NCI-H510A (cell line): Measurements from ENCODE around the gene LOXHD1.

Experiments used
- DNase-seq: peaks from one replicate; lab custom pipeline; 2025; lab: John Stamatoyannopoulos, UW

The LOXHD1 gene

DNA sequence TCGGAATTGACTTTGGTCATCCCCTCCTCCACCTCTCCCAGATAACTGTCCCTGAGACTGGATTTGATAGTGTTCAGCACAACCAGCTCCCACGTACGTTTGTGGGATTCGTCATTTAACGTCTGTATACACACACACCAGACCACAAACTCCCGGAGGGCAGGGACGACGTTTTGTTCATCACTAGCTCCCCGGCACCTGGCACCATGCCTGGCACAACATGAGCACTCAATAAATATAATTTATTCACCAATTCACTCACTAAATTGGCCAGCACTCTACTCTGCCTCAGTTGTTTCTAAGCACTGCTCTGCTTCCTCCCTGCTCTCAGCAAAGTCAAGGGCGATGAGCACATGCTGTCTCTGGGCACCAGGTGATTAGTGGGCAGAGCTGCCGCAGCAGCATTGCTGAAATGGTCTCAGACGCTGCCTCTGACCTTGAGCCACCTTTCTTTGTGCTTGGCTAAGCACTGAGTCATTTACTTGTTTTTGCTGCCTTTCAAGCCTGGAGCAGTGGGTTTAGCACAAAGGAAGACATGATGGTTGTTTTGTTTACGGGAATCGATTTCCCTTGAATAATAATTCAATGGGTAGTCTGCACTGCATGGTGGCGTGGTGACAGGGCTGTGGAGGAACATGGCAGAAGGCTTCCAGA is 19.3 kb upstream of the LOXHD1 start:
- DNase-seq: no peak

DNA sequence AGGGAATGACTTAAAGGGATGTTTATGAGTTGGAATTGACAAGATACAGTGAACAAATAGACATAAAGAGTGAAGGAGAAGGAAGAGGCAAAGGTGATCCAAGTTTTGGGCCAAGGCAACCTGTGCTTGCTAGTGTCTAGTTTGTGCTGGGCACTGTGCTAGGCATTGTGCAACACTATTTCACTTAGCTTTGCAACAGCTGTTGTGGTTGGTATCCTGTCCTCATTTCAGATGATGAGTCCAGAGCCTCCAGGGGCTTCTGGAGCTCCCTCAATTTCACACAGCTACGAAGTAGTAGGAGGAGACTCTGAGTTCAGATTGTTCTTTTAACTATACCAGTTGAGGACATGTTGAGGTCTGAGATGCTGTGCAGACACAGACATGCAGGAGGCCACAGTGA is 18.1 kb upstream of the LOXHD1 start:
- DNase-seq: no peak

DNA sequence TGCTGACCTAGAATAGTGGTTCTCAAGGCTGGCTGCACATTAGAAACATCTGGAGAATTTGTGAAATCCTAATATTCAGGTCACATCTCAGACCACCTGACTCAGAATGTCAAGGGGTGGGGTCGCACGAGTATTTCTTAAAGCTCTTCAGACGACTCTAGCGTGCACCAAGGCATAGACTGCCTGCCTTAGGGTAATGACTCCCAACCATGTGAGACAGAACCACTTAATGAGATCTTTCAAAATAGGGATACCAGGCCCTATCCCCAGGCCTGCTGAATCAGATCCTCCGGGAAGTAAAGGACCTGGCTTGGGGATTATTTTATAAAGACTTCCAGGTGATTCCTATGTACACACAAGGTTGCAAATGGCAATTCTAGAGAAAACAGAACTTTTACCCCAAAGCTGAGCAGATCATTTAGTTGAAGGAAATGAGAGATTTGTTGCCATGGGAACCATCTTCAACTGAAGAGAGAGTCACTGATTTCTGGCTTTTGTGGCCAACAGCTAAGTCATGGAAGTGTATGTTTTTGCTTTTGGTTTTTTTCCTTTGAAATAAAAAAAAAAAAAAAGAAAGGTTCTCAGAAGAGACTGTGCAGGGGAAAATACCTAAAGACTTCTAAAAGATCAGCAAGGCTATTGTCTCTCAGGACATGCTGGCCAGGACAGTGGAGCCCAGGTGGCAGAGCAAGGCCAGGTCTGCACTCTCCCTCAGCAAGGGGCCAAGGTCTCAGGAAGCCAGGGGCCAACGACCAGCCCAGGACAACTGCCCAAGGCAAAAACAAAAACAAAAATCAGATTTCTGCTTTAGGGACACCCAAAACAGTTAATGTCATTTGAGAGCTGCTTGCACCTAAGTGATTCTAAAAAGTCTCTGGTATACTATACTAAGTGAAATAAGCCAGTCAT is 15.3 kb upstream of the LOXHD1 start:
- DNase-seq: no peak

DNA sequence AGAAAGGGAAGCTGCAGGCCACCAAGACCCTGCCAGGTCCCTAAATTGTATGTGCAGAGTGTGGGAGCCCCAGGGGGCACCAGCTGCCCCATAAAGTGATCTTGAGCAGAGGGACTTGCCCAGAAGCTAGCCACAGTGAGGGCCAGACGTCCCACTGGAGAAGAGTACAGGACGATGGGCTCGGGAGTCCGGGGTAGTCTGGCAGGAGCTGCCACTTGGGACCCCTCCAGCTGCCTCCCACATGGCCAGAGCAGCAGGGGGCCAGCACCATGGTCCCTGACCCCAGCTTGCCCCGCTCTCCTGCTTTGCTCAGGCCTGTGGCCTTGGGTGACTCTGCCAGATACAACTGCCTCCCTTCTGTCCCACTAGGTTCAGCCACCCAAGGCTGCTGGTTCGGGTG is 11.7 kb upstream of the LOXHD1 start:
- DNase-seq: no peak

DNA sequence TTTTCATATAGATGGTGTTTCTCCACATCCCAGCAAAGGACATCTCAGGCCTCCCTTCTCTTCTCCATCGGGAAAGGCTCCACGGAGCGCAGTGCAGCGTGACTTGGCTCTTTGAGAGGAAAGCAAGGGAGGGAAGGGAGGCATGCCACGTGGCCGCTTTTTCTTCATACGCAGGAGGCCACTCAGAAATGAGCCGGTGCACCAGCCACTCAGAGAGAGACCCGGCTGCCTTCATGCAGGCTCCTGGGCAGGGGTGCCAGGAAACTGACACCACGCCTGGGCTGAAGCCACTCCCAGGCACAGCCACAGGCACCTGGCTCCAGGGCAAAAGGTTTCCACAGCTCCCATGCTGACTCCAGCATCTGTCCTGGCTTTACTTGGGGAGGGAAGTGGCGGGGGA is 11.1 kb upstream of the LOXHD1 start:
- no peak for DNase-seq

DNA sequence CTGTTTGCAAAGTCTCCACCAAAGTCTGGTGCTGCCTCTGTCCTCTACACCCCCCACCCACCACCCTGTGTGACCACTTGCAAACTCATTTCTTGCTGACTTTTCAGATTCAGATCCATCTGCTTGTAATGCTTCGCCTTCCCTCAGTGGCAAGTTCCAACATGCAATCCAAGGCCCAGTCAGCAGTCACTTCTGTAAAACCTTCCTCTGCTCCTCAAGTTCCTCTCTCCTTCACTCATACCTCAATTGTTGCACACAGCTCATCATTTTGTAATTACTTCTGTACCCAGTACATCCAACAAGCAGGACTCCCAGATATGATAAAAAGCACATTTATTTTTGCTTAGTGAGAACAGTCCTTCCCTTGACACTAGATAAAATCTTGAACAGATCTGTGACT is 6.5 kb upstream of the LOXHD1 start:
- no peak for DNase-seq

DNA sequence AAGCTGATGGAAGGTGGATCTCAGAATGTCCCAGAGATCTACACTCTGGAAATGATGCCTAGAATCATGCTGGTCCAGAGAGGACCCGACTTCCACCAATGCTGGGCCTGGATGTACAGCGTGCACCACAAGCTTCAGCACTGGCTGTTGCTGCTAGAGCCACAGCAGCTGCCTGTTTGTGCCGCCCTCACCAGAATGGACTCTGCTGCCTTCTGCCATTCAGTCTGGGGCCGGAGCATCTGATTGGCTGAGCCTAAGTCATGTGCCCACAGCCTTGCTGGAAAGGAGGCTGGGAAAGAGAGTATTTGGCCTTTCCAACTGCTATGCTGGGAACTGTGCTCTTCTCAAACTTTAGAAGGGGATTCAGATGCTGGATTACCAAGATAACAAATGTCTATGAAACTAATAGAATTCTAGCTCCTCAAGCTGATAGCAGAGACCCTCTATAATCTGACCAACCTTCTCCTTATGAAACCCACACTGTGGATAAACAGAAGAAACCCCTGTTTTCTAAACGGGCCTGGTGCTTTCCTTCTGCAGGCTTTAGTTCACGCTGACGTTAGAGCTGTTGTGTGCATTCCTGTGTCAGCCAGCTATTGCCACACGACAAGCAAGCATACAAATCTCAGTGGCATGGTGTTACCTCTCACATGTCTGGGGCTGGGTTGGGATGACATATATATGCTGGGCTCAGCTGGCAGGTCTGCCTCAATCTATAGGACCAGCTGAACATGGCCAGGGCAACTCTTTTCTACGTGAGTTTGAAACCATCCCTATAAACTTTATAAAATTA is 4.1 kb upstream of the LOXHD1 start:
- no peak for DNase-seq

DNA sequence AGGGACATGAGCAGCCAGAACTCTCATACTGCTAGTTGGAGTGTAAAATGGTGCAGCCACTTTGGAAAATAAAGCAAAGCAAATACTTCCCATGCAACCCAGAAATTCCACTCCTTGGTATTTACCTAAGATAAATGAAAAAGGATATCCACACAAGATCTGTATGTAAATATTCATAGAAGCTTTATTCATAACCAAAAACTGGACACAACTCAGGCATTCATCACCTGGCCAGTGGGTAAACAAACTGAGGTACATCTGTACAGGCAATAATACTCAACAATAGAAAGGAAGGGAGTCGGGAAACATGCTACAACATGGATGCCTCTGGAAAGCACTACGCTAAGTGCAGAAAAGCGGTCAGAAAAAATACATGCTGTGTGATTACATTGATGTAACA is 2.5 kb upstream of the LOXHD1 start:
- no peak for DNase-seq

DNA sequence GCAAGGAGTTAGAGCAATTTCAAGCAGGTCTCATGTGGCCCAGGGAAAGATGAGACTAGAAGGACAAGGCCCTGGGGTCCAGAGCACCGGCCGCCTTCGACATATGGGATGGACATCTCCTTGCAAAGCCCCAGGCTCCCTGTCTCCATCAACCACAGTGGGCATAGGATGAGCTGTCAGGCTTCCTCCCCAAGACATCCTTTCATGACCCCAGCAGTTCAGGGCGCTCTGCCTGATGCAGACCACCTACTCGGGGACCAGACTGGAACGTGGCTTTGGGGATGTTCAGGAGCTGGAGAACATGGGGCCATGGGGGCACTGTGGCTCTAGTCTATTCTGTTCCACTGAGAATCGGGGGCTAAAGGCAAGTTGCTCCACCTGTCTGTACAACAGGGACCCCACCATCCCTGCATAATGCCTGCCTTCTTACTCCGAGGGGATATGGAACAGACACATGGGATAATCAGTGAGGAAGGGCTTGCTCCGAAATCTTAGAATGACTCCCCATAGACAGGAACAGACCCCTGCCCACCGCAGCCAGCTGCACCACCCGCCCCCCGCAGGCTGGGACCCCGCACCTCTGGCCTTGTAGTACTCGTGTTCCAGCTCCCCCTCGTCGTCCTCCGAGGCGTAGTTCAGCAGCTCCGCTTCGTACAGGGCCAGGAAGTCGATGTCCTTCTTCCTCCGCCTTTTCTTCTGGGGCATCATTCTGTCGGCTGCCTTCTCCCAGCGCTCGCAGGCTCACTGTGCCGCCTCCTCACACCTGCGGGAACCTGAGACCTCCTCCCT is 500 bp downstream of the LOXHD1 start:
- DNase-seq: no peak

DNA sequence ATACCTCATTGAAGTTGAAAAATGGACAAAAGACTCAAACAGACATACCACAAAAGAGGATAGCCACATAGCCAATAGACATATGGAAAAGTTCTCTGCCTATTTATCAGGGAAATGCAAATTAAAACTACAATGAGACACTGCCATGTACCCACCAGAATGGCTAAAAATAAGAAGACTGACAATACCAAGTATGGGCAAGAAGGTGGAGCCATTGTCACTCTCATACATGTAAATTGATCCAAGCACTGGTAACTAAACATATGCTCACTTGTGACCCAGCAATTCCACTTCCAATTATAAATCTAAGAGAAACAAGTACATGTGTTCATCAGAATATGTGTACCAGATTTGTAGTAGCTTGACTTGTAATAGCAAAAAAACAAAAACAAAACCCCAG is 4.6 kb downstream of the LOXHD1 start:
- DNase-seq: no peak

DNA sequence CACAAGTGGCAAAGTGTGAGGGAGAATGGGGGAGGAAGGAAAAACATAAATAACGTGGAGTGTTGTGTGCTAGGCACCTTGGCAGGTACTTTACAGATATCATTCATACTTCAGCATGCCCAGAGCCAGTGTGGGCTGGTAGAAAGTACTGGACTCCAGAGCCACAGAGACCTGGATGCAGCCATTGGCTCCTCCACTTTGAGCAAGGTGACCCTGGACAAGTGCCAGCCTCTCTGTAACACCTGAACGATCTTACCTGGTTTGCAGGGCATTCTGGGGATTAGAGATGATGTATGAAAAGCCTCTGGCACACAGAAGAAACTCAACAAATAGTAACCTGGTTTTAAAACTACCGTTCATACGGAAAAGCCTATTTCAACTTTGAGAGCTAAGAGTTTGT is 6.3 kb downstream of the LOXHD1 start:
- no peak for DNase-seq

DNA sequence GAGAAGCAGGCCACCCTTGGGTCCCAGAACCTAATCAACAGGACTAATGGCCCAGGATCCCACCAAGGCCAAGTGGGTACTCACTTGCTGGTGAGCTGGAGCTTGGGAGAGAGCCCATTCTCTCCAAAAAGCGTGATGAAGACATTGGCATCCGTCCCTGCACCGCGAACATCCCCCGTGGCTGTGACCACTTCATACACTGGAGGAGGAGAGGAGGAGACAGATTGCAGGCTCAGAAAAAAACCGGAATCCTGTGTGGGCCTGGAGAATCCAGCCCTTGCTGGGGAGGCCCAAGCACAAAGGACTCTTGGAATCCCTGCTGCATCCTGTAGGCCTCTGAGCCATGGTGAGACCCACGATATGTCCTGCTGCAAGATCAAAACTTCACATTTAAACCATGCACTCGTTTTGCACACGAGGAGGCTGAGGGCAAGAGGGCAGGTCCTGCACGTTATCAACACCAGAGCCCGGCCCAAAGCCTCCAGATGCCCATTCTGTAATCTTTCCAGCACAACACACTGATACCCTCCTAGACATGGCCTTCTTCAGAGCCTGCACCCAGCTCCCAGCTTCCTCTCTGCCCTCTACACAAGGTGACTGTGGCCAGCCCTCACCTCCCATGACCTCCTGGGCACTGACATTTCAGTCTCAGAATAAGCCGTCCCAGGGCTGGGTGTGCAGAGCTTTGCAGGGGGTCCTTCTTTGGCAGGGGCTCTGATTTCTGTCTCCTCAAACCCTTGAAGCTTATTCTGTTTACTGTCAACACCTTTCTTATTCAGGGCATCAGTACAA is 7.8 kb downstream of the LOXHD1 start:
- DNase-seq: no peak

DNA sequence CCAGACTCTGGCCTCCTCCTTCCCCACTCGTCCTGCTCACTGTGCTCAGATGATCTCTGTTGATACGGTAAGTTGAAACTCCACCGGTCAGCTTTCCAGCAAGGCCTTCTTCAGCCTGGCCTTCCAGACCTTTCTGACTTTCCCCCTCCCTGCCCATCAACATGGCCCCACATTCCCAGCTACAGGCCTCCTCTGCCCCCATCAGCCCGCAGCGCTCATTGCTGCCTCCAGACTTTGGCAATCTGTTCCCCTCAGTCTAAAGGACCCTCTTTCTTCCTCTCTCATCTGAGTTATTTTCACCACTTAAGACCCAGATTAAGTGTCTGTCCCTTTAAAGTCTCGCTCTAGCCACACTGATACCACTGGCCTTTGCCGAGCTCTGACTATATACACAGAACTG is 10.6 kb downstream of the LOXHD1 start:
- no peak for DNase-seq

DNA sequence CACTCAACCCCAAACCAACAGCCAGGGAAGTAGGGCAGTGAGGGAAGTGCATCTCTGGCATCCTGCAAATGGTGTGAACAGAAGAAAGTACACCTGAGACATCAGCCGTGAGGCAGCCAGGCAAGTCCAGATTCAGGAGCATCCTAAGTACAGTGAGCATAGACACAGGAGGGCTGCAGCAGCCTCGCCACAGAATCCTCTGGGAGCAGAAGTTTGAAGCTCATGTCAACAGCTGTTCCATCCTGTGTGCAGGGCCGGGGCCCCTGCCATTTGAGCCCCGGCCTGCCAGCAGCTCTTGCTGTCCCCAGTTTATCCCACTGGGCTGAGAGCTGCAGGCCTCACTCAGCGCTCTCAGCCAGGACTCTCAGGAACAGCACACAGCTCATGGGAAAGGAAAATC is 14.5 kb downstream of the LOXHD1 start:
- no peak for DNase-seq

DNA sequence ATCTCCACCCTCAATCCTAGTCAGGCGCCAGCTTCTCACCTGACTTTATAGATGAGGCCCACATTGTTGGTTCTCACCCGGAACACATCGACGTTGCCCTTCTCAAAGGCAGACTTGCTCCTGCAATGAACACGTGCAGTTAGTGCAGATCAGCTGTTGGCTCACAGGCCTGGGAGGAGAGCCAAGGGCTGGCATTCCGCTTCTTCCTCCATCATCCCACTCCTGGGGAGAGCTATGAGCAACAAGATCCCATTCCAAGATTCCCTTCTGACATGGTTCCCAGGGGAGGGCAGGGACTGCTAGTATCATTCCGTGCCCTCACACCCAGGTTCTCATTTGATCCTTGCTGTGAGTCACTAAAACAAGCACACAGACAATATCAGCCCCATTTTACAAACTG is 15.1 kb downstream of the LOXHD1 start:
- DNase-seq: no peak

DNA sequence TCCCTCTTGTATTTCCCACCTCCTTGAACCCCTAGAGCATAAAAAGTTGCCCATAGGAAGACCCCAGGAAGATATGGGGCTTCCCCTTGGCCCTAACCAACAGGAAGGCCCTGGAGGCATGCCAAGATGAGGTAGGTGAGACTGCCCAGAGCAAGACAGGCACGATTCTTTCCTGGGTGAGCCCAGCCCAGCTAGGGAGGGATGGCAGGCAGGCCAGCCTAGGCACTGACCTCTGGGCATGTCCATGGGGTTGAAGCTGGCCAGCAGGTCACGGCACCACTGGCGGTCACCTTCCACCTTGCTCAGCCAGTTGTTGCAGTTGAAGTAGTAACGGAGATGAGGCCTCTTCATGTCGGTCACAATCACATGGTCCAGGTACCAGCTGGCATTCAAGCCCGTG is 17.6 kb downstream of the LOXHD1 start:
- DNase-seq: no peak

DNA sequence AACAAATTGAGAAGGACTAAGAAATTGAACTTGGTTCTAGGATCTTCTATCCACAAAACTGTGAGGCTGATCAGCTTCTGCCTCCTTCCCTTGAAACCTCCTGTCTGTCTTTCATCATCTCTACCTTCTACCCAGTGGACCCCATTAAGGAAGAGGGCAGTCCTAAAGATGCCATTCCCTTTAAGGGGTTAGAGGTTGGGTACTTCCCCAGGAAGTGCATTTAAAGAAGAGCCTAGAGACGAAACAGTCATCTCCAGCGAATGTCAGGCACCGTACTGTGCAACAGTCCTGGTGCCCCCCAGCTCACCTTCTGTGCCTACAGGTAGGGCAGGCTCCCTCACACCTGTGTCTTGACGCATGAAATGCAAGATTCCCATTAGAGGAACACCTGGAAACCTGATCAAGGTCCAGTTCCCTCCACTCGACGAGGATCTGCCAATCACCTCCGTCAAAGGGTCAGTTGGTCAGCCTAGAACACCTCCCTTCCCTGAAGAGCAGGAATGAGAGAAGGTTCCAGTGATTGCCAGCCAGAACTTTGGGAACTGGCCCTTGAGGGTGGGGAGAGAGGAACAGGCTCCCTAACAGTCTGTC is 20.9 kb downstream of the LOXHD1 start:
- DNase-seq: no peak

DNA sequence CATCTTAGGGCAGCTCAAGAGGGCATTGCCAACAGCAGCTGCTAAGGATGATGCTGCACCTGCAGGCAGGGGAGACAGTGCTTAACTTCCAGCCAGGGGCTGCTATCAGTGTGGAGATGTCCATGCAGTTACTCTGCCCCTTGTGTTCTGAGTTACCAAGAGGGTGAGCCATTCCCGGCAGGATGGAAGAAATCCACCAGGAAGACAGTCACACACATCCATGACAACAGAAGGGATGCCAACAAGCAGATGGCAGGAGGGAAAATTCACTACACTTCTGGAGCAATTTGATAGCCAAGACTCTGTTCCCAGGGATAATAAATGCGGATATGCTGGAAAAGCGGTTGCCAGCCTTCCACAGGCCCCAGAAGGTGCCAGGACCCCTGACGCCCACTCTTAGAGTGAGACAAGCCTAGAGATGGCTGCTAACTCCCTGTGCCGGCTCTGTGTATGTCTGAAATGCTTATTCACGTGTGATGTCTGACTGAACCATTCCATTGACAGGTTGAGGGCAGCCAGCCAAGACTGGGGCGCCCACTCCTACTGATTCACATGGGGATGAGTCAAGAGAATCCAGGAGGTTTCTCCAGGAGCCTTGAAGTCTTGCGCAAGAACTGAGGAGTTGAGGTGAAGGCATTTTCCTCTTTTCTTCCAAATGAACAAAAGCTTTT is 24.5 kb downstream of the LOXHD1 start:
- DNase-seq: no peak

DNA sequence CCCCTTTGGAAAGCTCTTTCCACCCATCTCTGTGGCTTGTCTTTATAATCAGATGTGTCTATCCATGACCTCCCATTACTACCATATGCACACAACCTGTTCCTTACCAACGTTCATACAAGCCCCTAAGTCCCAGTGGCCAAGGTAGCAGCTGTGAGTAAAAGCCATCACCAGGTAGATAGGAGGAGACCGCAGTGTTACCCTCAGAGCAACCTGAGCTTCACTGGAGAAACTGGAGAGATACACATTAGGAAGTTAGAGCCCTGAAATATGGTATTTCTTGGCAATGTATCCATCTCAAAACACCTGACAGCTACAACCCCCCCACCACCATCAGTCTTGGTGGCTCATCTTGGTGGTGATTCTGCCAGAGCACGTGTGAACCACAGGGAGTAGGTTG is 26.0 kb downstream of the LOXHD1 start:
- no peak for DNase-seq

DNA sequence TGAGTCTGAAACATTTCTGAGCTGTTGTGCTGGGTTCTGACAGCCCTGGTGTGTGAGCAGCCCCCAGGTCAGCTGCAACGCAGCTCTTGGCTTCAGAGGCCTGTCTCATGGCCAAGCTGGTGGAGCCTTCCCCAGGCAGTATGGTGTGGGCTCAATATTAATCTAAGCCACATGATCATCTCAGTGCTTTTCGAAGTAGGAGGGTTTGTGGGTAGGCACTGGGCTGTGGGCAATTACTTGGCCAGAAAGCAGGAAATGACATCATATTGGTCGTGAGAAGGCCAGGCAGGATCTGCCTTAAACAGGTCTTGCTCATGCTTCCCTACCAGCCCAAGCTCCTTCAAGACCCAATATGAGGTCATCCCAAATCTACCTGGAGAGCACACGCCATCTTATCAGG is 26.9 kb downstream of the LOXHD1 start:
- DNase-seq: no peak
